ENCODE results near the gene TDRD5. TPM values are rescaled to one million over a fixed set of nuclear protein-coding genes. Genes with fewer than 3 reads are reported as not detected.

Gene TDRD5
- polyA plus RNA-seq, 2 of the 4 experiments (the other 2 are of a cell fraction) = 0.26 to 0.37 TPM

GRCh38 chr1:179708434-179709195 lies 117.0 kb downstream of the TDRD5 start:
- ChIA-PET CTCF (interaction anchor here (1.0 to 21.7 kb wide), 3 partner anchors 18 to 104 kb away, joined by 3 to 644 read pairs (median 16); no protein-coding TSS in a partner anchor), POLR2A (no interaction called here)
- WGBS (ENCODE audit: missing lambda C conversion rate) = 70% methylated on average over 6 of the region's 6 CpGs
- Histone ChIP-seq H3K9me3 (peaks cover 2% of the 10 kb centered on the region; the same call in 1 of the 3 replicates), H3K4me2 (no peak overlapping the region), H3K4me3 (no peak overlapping the region), H3K27ac (no peak overlapping the region), H3K4me1 (no peaks in the 10 kb centered on the region)
- ATAC-seq = peak; percentile 33 to 40; a peak in 1 of 6 replicates
- no peak for FAIRE-seq
- no peak for DNase-seq (ENCODE audit: low read depth in 1 of 2, low spot score in 1 of 2)
- TF ChIP-seq RFX5 (IDR thresholded peaks at IDR 0.05) = no peak
- TF ChIP-seq MAFK (IDR thresholded peaks at IDR 0.05; ENCODE audit: partially characterized antibody) = peak; percentile 87
- no peak for TF ChIP-seq HOXB13 (CRISPR knock-in tag; IDR thresholded peaks at IDR 0.05; ENCODE audit: low read depth)
- no peak for TF ChIP-seq BCL3 (IDR thresholded peaks at IDR 0.05)

- DNase-seq (ENCODE audit: low read depth in 1 of 2, low spot score in 1 of 2) = no peak
- TF ChIP-seq RFX5 (IDR thresholded peaks at IDR 0.05) (no peak), MAFK (IDR thresholded peaks at IDR 0.05; ENCODE audit: partially characterized antibody) (no peak), KDM1A (IDR thresholded peaks at IDR 0.05; ENCODE audit: low read depth) (no peak), NFE2L2 (conservative IDR thresholded peaks at IDR 0.05; ENCODE audit: low read length) (no peak), BCL3 (IDR thresholded peaks at IDR 0.05) (no peak), HDAC2 (IDR thresholded peaks at IDR 0.05) (no peak), JUN (IDR thresholded peaks at IDR 0.05) (no peak), PBX3 (IDR thresholded peaks at IDR 0.05) (no peak), FOSL2 (IDR thresholded peaks at IDR 0.05) (no peak), FOSL2 (CRISPR knock-in tag; IDR thresholded peaks at IDR 0.05) (no peak), TP53 (CRISPR knock-in tag; IDR thresholded peaks at IDR 0.05) (no peak), HOXB5 (CRISPR knock-in tag; IDR thresholded peaks at IDR 0.05) (no peak), CHD2 (IDR thresholded peaks at IDR 0.05; ENCODE audit: low read length, partially characterized antibody) (no peak), ZSCAN20 (CRISPR knock-in tag; IDR thresholded peaks at IDR 0.05) (no peak), HOXA7 (CRISPR knock-in tag; IDR thresholded peaks at IDR 0.05) (no peak), MYC (IDR thresholded peaks at IDR 0.05; ENCODE audit: borderline replicate concordance, low read length) (no peak), HEYL (CRISPR knock-in tag; IDR thresholded peaks at IDR 0.05) (no peak)
- WGBS (ENCODE audit: missing lambda C conversion rate) = 48% methylated on average over 5 of the region's 5 CpGs
These were observed 118.3 kb downstream of the TDRD5 start for GRCh38 chr1:179709841-179710329.

GRCh38 chr1:179714159-179714558 lies 122.5 kb downstream of the TDRD5 start:
- FAIRE-seq (no peak), ATAC-seq (no peak), DNase-seq (ENCODE audit: low read depth in 1 of 2, low spot score in 1 of 2) (no peak)
- CTCF ChIA-PET = interaction anchor here (0.7 to 21.7 kb wide), 3 partner anchors 8 to 99 kb away, joined by 4 to 644 read pairs (median 12); no protein-coding TSS in a partner anchor
- H3K27ac ChIP-seq = no peak overlapping the region
- no peak overlapping the region for H3K4me2 ChIP-seq
- no peak overlapping the region for H3K4me3 ChIP-seq
- no peaks in the 10 kb centered on the region for H3K4me1 ChIP-seq
- WGBS (ENCODE audit: missing lambda C conversion rate) = 0% methylated on average over 1 of the region's 1 CpG
- TF ChIP-seq CBX2 (IDR thresholded peaks at IDR 0.05; ENCODE audit: borderline replicate concordance, low read depth) (no peak), BCL3 (IDR thresholded peaks at IDR 0.05) (no peak), TP53 (CRISPR knock-in tag; IDR thresholded peaks at IDR 0.05) (no peak), ZSCAN20 (CRISPR knock-in tag; IDR thresholded peaks at IDR 0.05) (no peak), HOXB5 (CRISPR knock-in tag; IDR thresholded peaks at IDR 0.05) (no peak), SMC3 (IDR thresholded peaks at IDR 0.05) (no peak), HOXA7 (CRISPR knock-in tag; IDR thresholded peaks at IDR 0.05) (no peak), RCOR1 (IDR thresholded peaks at IDR 0.05; ENCODE audit: low read depth, low read length) (no peak), FOSL2 (IDR thresholded peaks at IDR 0.05) (no peak), FOSL2 (CRISPR knock-in tag; IDR thresholded peaks at IDR 0.05) (no peak), MAFK (IDR thresholded peaks at IDR 0.05; ENCODE audit: partially characterized antibody) (no peak), PHF8 (IDR thresholded peaks at IDR 0.05; ENCODE audit: borderline replicate concordance, low read depth) (no peak), ZC3H11A (IDR thresholded peaks at IDR 0.05) (no peak), ATOH8 (CRISPR knock-in tag; IDR thresholded peaks at IDR 0.05; ENCODE audit: low read depth) (no peak), MAZ (IDR thresholded peaks at IDR 0.05; ENCODE audit: borderline replicate concordance, low read depth, low read length) (no peak), JUNB (IDR thresholded peaks at IDR 0.05) (no peak), NPAS2 (CRISPR knock-in tag; IDR thresholded peaks at IDR 0.05; ENCODE audit: borderline replicate concordance) (no peak)
- POLR2A ChIA-PET = no interaction called here
- H3K9me3 ChIP-seq = peaks cover 38% of the 10 kb centered on the region; the same call in 2 of the 3 replicates

More at GRCh38 chr1:179709841-179710329, 118.3 kb downstream of the TDRD5 start:
- ATAC-seq (no peak), FAIRE-seq (no peak)
- no peaks in the 10 kb centered on the region for H3K4me1 ChIP-seq
- CTCF ChIA-PET = interaction anchor here (3.4 to 21.7 kb wide), 2 partner anchors 17 to 103 kb away, joined by 16 to 644 read pairs; no protein-coding TSS in a partner anchor
- POLR2A ChIA-PET = no interaction called here
- H3K4me3 ChIP-seq = no peak overlapping the region
- H3K4me2 ChIP-seq = no peak overlapping the region
- H3K9me3 ChIP-seq = peaks cover 11% of the 10 kb centered on the region; the same call in 2 of the 3 replicates
- H3K27ac ChIP-seq = no peak overlapping the region

Measured in A549 (cell line).